ENCODE results near the gene GPR17.

The GPR17 gene

DNA sequence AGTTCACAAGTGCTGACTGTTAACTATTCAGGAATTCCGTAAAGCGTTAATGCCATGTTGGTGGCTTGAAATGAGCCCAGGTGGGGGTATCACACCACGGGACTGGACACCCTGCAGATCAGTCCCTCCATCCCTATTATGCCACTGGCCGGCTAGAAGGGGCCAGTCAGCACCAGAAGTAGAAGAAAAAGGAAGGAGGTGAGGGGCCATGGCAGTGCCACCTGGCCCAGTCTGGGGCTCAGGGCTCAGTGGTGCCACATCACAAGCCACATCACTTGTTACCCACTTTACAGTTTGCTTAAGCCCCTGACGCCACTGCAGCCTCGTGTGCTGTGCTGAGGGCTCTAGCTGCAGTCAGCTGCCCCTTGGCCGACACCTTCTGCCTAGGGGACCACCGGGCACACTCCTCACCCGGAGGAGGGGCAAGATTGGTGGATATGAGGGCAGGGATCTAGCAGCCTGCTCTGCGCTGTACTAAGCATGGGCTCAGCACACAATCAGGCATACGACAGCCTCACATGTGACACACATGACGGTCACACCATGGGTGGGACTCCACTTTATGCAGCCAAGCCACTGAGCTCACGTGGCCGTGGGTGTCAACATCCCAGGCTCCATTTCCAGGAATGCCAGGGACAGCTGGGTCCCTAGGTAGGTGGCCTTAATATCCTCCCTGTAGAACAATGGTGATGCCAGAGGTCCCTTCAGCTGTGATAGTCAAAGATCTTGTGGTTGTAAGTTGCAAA is 25.8 kb downstream of the GPR17 start:
- DNase-seq (ENCODE audit: low read depth): no peak

DNA sequence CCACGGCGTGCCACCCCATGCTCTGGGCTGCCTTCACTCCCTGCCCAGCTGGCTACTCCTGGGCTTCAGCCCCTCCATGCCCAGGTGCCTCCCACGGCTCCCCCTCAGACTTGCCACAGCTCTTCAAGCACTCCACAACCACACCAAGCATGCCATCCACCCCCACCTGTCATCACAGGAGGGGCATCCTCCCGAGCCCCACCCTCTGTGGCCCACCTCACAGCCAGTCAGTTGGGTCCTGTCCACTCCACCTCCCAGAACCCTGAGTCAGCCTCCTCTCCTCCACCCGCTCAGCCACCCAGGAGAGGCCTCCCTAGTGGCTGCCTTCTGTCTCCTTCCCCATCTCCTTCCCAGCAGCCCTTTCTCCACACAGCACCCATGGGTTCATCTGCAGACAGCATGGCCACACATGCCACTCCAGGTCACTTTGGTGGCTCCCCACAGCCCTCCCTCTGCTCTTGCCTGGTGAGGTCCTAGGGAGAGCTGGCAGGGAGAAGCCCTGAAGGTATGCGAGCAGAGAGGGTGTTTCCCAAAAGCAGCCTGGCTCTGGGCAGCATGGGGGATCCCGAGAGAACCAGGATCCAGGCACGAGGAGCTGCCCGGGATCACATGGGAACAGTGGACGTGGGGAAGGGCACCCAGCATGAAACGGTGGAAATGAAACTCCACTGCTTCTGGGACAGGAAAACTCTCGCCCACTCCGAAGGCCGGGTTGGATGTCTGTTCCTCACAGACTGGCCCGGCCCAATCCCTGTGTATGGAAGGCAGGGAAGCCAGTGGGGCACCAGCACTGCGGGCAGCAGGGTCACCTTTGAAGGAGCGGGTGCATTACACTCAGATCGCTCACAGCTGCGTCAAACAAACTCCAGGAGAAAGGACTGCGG is 26.6 kb downstream of the GPR17 start:
- DNase-seq (ENCODE audit: low read depth): no peak

DNA sequence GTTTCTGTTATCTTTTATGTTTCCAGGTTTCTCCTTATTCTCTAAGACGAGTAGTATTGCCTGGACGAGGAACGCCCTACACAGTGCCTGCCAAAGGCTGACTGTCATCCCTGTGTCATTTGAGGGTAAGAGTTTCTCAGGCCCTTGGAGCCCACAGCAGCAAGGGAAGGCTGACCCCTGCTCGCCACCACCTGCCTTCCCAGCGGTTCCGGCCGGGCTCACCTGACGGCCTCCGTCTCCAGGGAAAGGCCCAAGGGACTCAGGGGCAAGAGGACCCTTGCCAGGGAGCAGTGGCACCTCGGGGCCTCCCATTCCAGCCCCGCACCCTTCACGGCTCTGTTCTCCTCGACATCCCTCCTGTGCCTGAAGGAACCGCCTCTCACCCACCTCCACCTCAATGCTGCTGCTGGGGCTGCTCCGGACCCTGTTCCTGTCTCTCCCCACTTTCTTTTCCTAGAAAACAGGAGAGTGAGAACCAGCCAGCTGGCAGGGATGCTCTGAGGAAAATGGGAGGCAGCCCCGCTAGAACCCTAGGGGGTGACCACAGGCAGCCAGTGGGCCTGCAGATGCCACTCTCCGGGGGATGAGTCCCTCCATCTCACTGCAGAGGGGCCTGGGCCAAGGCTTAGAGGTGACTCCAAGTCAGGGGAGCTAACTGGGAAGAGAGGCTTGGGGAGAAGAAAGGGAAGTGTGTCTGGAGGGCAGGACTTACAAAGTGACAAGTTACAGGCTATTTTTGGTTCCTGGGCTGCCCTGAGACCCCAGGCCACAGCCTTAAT is 27.5 kb downstream of the GPR17 start:
- DNase-seq (ENCODE audit: low read depth): no peak

DNA sequence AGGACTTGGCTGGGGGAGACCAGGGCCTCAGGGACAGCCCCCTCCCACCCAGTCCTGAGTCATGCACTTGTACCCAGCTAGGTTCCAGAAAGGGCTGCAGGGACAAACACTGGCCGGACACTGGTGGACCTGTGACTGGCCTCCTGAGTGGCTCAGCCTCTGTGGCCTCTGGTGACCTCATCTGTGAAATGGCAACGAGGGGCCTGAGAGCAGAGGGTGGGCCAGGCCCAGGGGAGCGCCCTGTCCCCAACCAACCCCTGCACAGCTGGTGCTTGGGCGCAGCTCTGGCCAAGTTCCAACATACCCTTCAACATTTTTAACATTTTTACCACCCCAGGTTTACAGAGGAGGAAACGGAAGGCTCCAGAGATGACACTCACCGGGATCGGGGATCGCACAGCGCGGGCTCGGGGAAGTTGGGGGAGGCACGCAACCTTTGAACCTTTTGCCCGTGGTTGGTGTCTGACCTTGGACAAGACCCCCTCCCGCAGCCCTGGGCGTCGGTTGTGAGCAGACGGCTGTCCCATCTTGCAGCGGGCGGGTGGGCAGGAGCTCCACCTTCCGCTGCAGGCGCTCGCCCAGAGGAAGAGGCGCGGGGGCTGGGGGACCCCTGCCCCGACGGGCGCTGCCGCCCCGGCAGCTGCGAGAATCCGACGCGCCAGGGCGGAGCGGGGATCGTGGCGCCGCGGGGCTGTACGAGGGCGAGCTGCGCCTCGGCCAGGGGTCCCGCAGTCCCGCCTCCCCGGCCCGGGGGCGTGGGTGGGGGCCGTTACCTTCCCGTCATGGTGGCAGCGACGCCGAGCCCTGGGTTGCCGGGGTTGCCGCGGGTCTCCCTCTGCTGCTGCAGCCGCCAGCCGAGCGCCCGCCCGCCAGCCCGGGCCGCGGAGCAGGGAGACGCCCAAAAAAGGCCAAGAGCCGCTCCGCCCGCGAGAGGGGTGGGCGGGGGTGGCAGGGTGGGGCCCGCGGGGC is 28.6 kb downstream of the GPR17 start:
- DNase-seq (ENCODE audit: low read depth): no peak

GRCh38 chr2:127675331-127676261 is 29.6 kb downstream of the GPR17 start, which contains the start of gene LIMS2:
Gene LIMS2, minus strand, starts transcription at chr2:127675530. Its CDS starts 506 bp downstream, at chr2:127675024.
- peak; percentile 42 for DNase-seq (ENCODE audit: low read depth)

DNA sequence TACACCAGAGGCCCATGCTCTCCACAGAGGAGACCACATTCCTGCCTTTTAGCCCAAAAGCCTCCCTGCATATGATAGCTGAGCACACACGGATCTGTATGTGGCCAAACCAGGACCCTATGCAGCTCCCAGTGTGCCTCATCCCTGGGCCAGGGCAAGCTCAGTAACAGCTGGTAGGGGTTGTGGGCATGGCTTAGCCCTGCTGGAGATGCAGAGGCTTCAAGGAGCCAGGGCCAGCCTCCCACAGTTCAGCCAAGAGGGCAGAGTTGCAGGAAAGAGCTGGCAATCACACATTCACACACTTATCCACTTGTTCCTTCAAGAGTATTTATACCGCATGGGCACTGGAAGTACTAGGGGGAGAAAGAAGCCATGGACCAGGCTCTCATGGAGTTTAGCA is 31.0 kb downstream of the GPR17 start:
- DNase-seq (ENCODE audit: low read depth): no peak

DNA sequence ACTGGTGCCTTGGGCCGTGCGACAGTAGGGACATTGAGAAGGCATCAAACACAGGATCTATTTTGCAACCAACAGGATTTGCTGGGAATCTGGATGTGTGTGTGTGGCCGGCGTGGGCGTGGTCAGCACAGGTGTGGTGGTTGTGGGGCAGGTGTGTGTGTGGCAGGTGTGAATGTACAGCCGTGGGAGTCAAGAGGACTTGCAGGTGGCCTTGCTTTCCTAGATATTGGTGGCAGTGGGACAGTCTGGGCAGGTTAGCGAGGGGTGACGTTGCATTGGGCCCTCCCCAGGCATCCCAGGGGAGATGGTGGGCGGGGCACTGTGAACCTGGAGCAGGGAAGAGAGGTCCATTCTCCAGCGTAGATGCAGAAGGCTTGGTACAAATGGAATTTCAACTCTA is 32.6 kb downstream of the GPR17 start:
- DNase-seq (ENCODE audit: low read depth): no peak

DNA sequence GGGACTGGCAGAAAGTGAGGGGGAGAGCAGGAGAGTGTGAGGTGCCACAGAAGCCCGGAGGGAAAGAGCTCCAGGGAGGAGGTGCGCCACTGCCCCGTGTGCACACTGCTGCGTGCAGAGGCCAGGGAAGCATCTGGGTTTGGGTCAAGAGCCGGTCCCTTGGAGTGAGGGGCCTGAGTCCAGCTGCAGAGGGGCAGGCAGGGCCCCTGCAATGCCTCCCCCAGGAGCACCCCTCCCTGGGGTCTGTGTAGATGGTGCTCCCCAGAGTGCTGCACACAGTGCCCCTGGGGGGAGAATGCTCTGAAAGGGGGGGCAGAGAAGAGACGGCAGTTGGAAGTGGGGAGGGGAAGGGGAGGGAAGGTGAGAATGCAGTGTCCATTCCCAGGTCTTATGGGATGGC is 33.0 kb downstream of the GPR17 start:
- DNase-seq (ENCODE audit: low read depth): no peak

- DNase-seq (ENCODE audit: low read depth): no peak
Measured at GRCh38 chr2:127679680-127680361, 33.9 kb downstream of the GPR17 start.

GRCh38 chr2:127680706-127681287 is 34.8 kb downstream of the GPR17 start:
- no peak for DNase-seq (ENCODE audit: low read depth)

DNA sequence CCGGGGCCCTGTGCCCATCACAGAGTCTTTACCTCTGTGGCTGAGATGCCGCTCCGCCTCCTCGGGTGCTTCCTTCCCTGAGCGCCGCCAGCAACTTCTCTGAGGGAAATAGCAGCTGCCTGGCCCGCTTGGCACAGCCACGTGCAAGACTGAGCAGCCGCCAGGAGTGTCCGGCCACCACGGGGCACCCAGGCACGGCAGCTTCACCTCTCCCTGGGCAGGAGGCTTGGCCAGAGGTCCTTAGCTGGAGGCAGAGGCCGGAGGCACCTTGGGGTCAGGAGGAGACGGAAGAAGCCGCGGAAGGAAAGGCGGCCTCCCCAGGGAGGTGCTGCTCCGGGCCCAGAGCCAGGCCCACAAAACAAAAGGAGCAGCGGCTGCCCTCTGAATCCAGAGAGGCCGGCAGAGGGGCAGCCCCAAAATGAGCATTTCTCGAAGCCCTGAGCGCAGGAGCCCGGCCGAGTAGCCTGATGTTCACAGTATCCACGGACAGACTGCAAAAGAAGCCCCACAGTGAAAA is 35.4 kb downstream of the GPR17 start:
- no peak for DNase-seq (ENCODE audit: low read depth)

GRCh38 chr2:127681976-127682857 is 36.3 kb downstream of the GPR17 start:
- DNase-seq (ENCODE audit: low read depth): no peak

GRCh38 chr2:127683056-127683455 is 37.1 kb downstream of the GPR17 start:
- no peak for DNase-seq (ENCODE audit: low read depth)

GRCh38 chr2:127683757-127684156 is 37.8 kb downstream of the GPR17 start:
- no peak for DNase-seq (ENCODE audit: low read depth)

- no peak for DNase-seq (ENCODE audit: low read depth)
Measured at GRCh38 chr2:127685410-127686080, 39.6 kb downstream of the GPR17 start.

DNA sequence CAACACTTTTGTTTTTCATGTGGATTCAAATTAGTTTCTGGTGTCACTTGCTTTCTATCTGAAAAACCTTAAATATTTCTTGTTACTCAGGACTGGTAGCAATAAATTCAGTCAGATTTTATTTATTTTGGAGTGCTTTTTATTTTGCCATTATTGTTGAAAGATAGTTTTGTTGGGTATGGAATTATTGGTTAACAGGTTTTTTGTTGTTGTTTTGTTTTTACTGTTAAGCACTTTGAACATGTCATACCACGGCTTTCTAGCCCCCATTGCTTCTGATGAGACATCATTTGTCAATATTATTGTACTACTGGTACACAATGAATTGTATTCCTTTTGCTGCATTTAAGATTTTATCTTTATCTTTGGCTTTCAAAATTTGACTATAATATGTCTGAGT is 42.5 kb downstream of the GPR17 start:
- no peak for DNase-seq (ENCODE audit: low read depth)

GRCh38 chr2:127690696-127691095 is 44.7 kb downstream of the GPR17 start:
- DNase-seq (ENCODE audit: low read depth): no peak
